Stimulated activated CD4-positive, alpha-beta T cell treated with anti-CD3 and anti-CD28 coated beads, Interleukin-1b, Interleukin-23, amount 100 ng/mL, for 48 hours (primary cell): ENCODE measurements around the gene ARHGAP19.
"Not testable (repeated sequence)": the region's sequence is repeated elsewhere in the genome, so short reads cannot be mapped to it uniquely, and the experiment has no call there.

Source experiments
- DNase-seq: peaks from one replicate; pipeline ENCODE4 v3.0.0-alpha.2; 2020

Gene ARHGAP19

DNA sequence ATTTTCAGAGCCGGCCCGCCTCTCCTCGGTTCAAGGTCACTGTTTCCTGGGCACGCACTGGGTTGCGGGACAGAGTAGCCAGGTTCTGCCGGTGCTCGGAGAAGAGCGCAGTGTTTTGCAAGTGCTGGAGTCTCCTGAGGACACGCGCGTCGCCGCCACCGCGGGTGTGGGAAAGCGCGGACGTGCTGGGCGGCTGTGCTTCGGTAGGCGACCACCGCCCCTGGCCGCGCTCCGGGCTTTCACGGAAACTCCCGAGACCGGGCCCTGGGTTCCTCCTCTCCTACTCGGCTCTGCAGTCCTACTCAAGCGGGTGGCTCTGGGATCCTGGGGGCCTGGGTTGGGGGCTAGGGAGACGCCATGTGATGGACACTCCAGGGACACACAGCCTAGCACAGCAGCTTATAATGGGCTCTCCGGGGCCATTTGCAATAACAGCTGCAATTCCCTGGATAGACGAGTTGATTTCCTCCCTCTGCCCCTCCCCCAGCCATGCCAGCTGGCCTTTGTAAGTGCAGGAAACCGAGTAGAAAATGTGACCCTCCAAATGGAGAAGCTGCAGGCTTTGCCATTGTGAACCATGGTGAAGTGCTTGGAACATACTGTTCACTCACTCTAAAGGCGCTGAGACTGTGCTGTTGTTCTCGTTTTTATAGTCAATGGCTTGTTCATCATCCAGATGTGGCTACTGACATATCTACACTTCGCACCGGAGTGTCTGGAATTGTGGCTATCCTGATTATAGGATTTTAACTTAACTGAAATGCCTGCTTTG is 28.8 kb upstream of the ARHGAP19 start:
- no peak for DNase-seq

DNA sequence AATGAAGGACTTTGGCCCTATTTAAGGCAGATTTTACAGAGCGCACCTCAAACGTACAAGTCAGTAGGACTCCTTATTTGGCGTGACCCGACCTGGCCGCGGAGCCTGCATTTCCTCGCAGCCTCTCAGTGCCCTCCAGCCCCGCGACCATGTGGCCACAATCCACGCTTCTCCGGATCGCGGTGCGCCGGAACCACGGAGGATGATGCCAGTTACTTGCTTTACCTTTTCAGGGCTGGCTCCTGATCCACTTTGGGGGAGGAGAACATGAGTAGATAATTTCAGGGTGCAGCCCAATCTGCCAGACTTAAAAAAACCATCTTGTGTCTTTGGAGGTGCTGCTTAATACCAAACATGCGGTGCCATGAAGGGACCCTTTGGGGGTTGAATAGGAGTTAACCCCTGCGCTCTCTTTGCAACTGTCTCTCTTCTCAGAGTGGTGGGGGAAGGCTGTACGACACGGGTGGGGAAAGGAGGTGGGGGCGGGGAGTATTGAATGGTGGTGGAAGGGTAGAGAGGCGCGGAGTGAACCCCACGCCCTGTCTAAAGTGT is 28.1 kb upstream of the ARHGAP19 start:
- DNase-seq = no peak

DNA sequence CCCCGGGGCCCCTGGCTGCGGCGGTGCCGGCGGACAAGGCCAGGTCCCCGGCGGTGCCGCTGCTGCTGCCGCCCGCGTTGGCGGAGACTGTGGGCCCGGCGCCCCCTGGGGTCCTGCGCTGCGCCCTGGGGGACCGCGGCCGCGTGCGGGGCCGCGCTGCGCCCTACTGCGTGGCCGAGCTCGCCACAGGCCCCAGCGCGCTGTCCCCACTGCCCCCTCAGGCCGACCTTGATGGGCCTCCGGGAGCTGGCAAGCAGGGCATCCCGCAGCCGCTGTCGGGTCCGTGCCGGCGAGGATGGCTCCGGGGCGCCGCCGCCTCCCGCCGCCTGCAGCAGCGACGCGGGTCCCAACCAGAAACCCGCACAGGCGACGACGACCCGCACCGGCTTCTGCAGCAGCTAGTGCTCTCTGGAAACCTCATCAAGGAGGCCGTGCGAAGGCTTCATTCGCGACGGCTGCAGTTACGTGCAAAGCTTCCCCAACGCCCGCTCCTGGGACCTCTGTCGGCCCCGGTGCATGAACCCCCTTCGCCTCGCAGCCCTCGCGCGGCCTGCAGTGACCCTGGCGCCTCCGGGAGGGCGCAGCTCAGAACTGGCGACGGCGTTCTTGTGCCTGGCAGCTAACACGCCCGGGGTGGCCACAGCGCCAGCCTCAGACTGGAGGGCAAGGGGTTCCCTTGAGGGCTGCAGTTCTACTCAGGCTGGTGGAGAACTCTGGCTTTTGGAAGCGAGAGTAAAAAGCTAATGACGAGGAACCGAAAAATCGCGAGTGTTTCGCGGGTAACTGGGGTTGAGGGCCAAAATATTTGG is 27.4 kb upstream of the ARHGAP19 start:
- DNase-seq = peak; percentile 68

DNA sequence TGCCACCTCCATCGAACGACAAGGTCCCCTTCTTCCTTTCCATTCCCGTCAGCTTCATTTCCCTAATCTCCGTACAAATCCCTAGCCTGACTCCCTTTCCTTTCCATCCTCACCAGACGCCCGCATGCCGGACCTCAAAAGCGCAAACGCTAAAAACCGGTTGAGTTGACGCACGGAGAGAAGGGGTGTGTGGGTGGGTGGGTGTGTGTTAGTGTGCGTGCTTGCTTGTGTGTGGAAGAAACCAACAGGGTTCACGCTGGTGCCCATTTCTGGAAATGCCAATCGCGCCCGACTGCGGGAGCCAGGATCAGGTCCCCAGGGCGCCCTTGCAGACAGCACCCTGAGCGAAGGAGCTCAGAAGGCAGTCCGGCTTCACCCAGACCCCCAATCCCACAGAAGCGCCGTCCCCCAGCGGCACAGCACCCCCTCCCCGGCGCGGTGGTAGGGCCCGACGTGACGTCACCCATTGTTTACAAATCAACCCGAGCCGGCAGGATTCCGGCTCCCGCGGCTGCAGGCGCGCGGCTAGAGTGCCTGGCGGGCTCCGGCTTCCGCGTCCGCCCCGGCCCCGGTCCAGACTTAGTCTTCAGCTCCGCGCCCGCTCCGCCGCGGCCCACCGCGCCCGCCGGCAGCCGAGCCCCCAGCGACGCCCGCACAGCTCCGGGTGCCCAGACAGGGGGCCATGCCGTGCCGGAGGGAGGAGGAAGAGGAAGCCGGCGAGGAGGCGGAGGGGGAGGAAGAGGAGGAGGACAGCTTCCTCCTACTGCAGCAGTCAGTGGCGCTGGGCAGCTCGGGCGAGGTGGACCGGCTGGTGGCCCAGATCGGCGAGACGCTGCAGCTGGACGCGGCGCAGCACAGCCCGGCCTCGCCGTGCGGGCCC is 26.6 kb upstream of the ARHGAP19 start, which contains the start of gene FRAT1:
FRAT1 (plus strand) TSS at position 500 of the 880 bp plus-strand sequence; CDS start at position 683, 183 bp downstream.
- peak; percentile 85 for DNase-seq

DNA sequence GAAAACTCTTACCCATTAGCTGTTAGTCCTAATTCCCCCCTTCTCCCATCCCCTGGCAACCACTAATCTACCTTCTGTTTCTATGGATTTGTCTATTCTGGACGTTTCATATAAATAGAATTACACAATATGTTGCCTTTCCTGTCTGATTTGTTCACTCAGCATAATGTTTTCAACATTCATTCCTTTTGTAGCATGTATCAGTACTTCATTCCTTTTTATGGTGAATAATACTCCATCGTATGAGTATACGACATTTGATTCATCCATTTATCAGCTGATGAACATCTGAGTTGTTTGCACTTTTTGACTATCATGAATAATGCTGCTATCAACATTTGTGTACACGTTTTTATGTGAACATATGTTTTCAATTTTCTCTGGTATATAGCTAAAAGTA is 22.2 kb upstream of the ARHGAP19 start:
- no peak for DNase-seq

DNA sequence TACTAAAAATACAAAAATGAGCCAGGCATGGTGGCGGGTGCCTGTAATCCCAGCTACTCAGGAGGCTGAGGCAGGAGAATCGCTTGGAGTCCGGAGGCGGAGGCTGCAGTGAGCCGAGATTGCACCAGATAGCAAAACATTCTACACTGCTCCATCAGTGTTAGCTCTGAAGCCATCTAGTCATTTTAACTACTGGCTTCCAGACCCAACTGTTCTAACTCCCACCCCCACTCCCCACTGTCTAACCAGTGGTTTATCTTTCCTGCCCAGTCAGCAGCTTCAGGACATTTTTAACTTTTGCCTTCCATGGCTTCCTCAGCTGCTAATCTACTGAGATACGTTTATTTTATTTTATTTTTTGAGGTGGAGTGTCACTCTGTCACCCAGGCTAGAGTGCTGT is 20.5 kb upstream of the ARHGAP19 start:
- no peak for DNase-seq

DNA sequence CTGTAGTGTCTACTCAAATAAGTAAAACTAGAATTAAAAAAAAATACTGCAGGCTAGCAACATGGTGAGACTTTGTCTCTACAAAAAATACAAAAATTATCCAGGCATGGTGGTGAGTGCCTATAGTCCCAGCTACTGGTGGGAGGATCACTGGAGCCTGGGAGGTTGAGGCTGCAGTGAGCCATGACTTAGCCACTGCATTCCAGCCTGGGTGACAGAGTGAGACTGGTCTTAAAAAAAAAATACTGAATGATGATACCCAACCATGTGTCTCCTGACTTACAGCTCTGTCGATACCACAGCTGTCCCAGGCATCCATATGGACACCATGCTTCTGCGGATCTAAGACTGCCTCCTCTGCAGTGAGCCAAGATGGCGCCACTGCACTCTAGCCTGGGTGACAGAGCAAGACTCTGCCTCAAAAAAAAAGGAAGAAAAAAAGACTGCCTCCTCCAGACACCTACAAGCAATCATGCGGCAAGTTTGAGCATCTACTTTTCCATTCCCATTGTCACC is 18.7 kb upstream of the ARHGAP19 start:
- DNase-seq = no peak

DNA sequence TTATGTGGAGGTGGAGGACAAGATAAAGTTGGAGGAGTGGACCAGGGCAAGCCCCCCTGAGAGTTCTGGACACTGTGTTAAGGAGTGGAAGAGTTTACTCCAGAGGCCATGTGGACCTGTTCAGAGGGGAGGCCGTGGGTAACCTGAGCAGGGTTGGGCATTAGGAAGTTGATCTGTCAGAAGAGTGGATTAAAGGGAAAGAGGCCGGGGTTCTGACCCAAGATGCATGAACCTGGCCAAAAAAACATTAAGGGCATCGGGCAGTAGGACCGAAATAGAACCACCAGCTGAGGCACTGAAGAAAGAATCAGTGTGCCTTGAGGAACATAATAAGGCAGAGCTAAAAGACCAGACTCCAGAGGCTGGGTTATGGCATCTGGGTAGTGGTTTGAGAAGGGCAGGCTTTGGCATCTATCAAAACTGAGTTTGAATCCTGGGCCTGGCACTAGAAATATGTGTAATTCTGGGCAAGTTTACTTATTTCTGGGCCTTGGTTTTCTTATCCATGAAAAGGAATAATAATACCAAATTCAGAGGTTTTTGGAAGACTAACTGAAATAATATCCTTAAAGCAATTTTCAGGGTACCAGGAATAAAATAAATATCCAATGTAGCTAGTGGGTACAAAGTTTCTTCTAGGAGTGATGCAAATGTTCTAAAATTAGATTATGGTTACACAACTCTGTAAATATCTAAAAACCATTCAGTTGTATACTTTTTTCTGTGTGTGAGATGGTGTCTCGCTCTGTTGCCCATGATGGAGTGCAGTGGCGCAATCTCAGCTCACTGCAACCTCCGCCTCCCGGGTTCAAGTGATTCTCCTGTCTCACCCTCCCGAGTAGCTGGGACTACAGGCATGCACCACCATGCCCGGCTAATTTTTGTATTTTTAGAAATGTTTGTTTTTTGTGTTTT is 15.7 kb upstream of the ARHGAP19 start:
- DNase-seq = no peak

DNA sequence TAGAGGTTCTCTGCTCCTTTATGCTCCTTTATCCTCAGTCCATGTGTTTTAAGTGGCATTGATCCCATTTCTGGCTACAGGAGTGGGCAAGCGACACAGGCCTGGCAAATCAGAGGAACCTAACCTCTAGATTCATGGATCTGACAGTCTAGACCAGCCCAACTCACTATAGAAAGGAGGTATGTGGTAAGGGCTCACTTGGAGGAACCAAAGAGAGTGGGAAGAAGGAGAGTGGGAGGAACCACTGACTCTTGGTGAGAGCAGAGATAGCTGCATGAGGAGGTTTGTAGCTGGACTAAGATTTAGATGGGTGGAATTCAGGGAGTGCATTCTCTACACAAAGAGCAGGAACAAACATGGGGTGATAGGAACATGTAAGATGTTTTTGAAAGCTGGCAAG is 15.0 kb upstream of the ARHGAP19 start:
- DNase-seq = no peak

DNA sequence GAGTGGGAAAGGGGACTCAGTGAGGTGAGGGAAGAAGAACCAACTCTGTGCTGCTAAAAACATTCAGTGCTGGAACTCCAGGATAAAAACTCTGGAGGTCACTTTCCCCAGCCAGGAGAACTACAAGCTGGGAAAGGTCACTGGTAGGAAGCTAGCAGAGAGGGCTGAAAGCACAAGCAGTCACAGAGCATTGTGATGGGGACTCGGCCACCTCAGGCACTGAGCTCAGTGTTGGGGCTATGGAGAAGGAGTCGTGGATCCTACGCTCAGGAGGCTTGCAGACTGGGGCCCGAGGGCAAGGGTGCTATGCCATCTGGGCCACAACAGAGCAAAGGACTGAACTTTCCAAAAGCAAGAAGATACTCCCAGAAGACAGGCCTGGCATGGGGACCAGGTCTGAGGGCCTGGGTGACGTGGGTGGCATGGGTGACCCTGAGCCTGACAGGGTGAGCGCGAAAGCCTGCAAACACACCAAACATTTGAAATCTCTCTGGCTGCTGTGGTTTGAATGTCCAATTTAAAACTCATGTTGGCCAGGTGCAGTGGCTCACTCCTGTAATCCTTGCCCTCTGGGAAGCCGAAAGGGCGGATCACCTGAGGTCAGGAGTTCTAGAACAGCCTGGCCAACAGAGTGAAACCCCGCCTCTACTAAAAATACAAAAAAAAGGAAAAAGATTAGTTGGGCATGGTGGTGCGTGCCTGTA is 9.8 kb upstream of the ARHGAP19 start:
- no peak for DNase-seq

DNA sequence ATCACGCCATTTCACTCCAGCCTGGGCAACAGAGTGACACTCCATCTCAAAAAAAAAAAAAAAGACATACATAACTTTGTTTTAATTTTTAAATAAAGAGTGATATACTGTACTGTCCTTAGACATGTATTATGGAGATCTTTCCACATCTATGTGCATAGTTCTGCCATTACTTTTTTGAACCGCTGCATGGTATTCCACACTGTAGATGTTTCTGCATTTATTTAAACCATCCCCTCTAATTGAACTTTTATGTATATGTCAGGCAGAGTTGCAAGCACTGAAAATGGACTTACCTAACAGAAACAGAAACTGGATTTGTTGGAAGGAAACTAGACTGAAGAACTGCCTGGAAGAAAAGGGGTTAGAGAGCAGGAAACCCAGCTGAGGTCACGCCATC is 8.5 kb upstream of the ARHGAP19 start:
- DNase-seq = no peak

DNA sequence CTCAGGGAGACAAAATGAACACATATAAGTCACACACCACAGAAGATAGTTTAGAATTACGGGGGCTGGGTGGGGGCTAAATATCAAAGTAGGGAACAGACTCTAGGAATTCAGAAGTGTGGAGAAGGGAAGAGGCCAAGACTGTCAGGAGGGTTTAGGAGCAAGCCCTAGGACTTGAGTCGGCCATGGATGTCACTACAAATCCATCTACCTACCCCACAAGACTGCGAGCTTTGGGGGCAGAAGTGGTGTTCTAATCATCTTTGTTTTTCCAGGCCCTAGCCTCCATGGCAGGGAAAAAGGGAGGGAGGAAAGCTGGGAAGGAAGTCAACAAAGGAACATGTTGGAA is 5.8 kb upstream of the ARHGAP19 start:
- DNase-seq = no peak

DNA sequence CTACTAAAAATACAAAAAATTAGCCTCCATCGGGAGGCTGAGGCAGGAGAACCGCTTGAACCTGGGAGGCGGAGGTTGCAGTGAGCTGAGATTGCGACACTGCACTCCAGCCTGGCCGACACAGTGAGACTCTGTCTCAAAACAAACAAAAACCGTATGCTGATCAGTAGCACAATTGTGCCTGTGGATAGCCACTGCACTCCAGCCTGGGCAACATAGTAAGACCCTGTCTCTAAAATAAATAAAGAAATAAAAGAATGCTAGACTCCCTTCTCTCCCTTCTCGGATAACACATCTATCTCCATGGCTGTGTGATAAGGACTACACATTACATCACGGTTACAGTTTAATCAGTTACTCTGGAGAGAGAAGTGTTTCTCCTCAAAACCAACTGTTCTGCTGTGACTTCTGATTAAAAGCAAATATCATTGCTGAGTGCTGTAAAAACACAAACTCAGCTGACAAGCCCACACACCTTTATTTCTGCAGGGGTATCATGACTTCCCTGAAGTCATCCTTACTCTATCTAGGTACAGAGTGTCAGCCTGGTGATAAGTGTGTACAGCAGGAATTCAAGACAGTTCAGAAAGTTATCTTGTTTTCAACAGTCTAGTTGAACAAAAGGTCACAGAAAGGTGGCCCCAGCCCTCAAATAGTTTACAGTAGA is 5.3 kb upstream of the ARHGAP19 start:
- DNase-seq = no peak

DNA sequence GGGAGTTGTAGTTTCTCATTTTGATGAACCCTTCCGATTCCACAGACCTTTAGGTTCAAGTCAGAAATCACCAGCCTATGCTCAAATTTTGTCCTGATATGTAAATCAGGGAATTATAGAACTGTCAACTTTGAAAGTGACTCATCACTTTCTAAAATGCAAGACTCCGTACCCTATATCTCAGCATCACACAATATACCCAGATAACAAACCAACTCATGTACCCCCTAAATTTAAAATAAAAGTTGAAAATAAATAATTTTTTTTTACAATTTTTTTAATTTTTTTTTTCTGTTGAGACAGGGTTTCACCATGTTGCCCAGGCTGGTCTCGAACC is 393 bp upstream of the ARHGAP19 start:
- no peak for DNase-seq

DNA sequence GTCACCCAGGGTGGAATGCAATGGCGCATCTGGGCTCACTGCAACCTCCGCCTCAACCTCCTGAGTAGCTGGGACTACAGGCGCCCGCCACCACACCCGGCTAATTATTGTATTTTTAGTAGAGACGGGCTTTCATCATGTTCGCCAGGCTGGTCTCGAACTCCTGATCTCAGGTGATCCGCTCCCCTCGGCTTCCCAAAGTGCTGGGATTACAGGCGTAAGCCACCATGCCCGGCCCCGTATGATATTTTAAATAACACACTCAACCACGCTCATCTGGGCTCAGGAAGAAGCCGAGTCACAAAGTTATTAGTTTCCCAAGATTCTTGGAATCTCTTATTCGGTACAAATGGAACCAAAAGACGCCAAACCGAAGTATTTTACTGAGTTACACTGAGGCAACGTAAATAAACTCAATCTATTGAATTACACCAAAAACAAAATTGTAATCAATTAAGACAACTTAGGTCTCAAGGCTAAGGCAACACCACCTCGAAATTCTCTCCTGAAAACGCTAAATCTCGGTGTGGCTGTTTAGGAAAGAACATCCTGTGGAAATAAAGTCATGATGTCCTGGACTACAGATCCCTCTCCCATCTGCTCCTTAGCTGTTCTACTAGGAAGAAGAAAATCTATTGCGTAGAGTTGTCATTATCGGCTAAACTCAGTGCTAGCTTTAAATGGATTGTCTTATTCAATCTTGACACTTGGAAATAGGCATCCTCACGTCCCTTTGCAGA is 910 bp downstream of the ARHGAP19 start:
- no peak for DNase-seq

DNA sequence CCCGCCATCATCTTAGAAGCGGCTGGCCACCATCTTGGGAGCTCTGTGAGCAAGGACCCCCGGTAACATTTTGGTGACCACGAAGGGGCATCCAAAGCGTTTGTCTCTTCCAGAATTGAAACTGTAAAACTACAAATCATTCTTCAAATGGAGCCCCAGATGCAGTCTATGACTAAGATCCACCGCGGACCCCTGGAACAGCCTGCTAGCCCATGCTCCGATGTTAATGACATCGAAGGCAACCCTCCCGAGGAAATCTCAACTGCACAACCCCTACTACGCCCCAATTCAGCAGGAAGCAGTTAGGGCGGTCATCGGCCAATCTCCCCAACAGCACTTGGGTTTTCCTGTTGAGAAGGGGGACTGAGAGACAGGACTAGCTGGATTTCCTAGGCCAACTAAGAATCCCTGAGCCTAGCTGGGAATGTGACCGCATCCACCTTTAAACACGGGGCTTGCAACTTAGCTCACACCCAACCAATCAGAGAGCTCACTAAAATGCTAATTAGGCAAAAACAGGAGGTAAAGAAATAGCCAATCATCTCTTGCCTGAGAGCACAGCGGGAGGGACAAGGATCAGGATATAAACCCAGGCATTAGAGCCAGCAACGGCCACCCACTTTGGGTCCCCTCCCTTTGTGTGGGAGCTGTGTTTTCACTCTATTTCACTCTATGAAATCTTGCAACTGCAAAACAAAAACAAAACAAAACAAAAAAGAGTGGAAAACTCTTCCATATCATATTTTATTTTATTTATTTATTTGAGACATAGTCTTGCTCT is 1.7 kb downstream of the ARHGAP19 start:
- DNase-seq = not testable (repeated sequence)

DNA sequence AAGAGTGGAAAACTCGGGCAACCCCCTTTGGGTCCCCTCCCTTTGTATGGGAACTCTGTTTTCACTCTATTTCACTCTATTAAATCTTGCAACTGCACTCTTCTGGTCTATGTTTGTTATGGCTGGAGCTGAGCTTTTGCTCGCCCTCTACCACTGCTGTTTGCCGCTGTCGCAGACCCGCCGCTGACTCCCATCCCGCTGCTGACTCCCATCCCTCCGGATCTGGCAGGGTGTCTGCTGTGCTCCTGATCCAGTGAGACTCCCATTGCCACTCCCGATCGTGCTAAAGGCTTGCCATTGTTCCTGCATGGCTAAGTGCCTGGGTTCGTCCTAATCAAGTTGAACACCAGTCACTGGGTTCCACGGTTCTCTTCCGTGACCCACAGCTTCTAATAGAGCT is 2.4 kb downstream of the ARHGAP19 start:
- not testable (repeated sequence) for DNase-seq

DNA sequence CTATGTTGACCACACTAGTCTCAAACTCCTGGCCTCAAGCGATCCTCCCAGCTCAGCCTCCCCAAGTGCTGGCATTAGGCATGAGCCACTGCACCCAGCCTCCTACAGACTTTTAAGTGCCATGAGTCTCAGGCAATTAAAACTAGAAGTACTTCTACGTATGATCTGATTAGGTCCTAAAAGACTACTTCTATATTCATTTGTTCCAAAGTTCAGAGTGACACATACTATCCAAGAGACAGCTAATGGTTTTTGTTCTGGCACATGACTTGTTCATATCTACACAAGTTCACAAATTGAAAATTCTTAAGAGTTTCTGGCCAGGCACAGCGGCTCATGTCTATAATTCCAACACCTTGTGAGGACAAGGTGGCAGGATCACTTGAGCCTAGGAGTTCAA is 11.7 kb downstream of the ARHGAP19 start:
- peak; percentile 15 for DNase-seq
